SK-N-MC (cell line): Measurements from ENCODE around the gene TRHDE.

Source experiments
- EZH2 ChIP-seq: fragments of 200-600 bp; sonication (generic); IDR thresholded peaks from one replicate; pipeline ENCODE4 v1.6.1; 2017; ENCODE audit warnings: antibody characterized with exemption
- FOXP2 ChIP-seq: optimal IDR thresholded peaks from 2 replicates; pipeline ENCODE3; 2011; ENCODE audit warnings: mild to moderate bottlenecking, moderate library complexity; ENCODE audit not compliant: insufficient read depth; ENCODE audit errors: extremely low read length, control extremely low read depth

DNA sequence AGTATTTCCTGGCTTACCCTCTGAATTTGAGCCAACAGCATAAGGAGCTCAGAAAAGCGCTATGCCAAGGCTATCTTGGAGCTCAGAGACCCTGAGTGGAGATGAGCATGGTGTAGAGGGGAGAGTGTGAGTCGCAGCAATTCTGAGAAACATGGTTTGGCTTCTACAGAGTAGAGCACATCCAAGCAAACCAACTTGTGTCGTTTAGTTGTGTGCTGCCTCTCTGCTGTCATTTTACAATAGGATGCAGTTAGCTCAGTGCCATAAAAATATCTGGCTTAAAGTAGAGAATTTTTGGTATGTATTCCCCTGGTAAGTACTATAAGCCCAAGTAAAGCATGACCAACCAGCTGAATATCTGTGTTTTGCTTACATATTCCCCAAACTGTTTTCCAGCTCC is 249.2 kb downstream of the TRHDE start:
- no peak for TF ChIP-seq EZH2
- no peak for TF ChIP-seq FOXP2
